Gastrocnemius medialis (tissue), 4 donors: ENCODE measurements around the gene SUPT3H. TPM values are rescaled to one million over a fixed set of nuclear protein-coding genes. Genes with fewer than 3 reads are reported as not detected.

ENCODE experiments used
- ATAC-seq, 2 donors: fragments of 150-250 bp; one replicate each; pipeline ENCODE4 v1.9.1; 2016
- DNase-seq, 2 donors: peaks; one replicate each; pipeline ENCODE4 v3.0.0-alpha.2; 2019
- H3K27ac ChIP-seq, 4 donors: fragments of 200-600 bp; sonication (generic); 1 replicate in 1 of 4; 2 replicates in 3 of 4; pipeline ENCODE4 v1.5.1; 2016 to 2018; ENCODE audit warnings: mild to moderate bottlenecking in 2 of 4, moderate library complexity in 1 of 4
- H3K27me3 ChIP-seq, 3 donors: fragments of 200-600 bp; sonication (generic) in 2 of 3; 1 replicate in 1 of 3; 2 replicates in 2 of 3; pipeline versions ENCODE4 v1.5.1 to v1.6.0; 2016 to 2019; ENCODE audit warnings: mild to moderate bottlenecking in 1 of 3, moderate library complexity in 1 of 3
- H3K36me3 ChIP-seq, 2 donors: fragments of 200-600 bp; sonication (generic) in 1 of 2; one replicate each; pipeline ENCODE4 v1.5.1; 2017 to 2018
- H3K4me1 ChIP-seq, 2 donors: fragments of 200-600 bp; sonication (generic) in 1 of 2; one replicate each; pipeline ENCODE4 v1.5.1; 2016 to 2017; ENCODE audit warnings: mild to moderate bottlenecking in 2 of 2
- H3K4me3 ChIP-seq, 4 donors: fragments of 200-600 bp; sonication (generic) in 3 of 4; 1 replicate in 1 of 4; 2 replicates in 3 of 4; pipeline ENCODE4 v1.5.1; 2016 to 2019; ENCODE audit warnings: mild to moderate bottlenecking in 2 of 4
- H3K9me3 ChIP-seq, 3 donors: fragments of 200-600 bp; sonication (generic) in 2 of 3; 1 replicate in 1 of 3; 2 replicates in 2 of 3; pipeline ENCODE4 v1.5.1; 2016 to 2019
- CTCF ChIP-seq, 5 experiments: fragments of 450-650 bp in 3 of 5; fragments of 200-600 bp in 2 of 5; sonication (generic) in 2 of 5; IDR thresholded peaks in 4 of 5; conservative IDR thresholded peaks in 1 of 5; 1 replicate in 4 of 5; 2 replicates in 1 of 5; pipeline ENCODE4 v1.5.1; 2016 to 2019; ENCODE audit warnings: antibody characterized with exemption in 5 of 5, mild to moderate bottlenecking in 3 of 5, moderate library complexity in 3 of 5
- POLR2A ChIP-seq, 2 donors: fragments of 450-650 bp; IDR thresholded peaks; one replicate each; pipeline ENCODE4 v1.6.1; 2017; ENCODE audit warnings: antibody characterized with exemption in 2 of 2, mild to moderate bottlenecking in 2 of 2, moderate library complexity in 2 of 2
- in situ Hi-C, 4 donors: fragments of 200-750 bp; cut with MboI; loops; one replicate each; pipeline versions ENCODE4 v1.15.0 to v1.8.0; 2017; ENCODE audit warnings: low sequenced_read_pairs in 4 of 4
- intact Hi-C: fragments of 100-400 bp; cut with DNase I; formaldehyde crosslinking; loops from one replicate; pipeline ENCODE4 v1.15.1; 2023; ENCODE audit warnings: low total_unique reads
- total RNA-seq, 4 donors: library from RNA; depleted of rRNA; stranded (reverse); fragments of >200 nt; gene quantifications; one replicate each; pipeline versions ENCODE4 v1.1.0 to v1.2.3, GENCODE V29; 2016

The SUPT3H gene
- total RNA-seq, 4 donors from 2014 or later = 1.5 to 9.0 (median 4.2) TPM

GRCh38 chr6:45327956-45328522, 49.7 kb downstream of the SUPT3H start, which contains the start of gene RUNX2:
Gene RUNX2, plus strand, starts transcription at chr6:45328330. Its CDS starts 397 bp downstream, at chr6:45328727.
- Histone ChIP-seq H3K4me3 (peak within 1 kb of the TSS in 1 of 4 donors; percentile 12), H3K36me3 (no peaks in the 10 kb centered on the region), H3K27me3 (no peaks in the 10 kb centered on the region), H3K4me1 (no peaks in the 10 kb centered on the region), H3K9me3 (no peaks in the 10 kb centered on the region), H3K27ac (no peak within 1 kb of the TSS)
- in situ Hi-C loops (no loop called here), intact Hi-C loops (no loop called here)
- ATAC-seq (no peak), DNase-seq (no peak)
- TF ChIP-seq CTCF (IDR thresholded peaks at IDR 0.05 in 4 of 5, conservative IDR thresholded peaks at IDR 0.05 in 1 of 5) (no peak), POLR2A (IDR thresholded peaks at IDR 0.05) (no peak)

GRCh38 chr6:45326698-45327417, 50.9 kb downstream of the SUPT3H start:
- DNase-seq = no peak
- Histone ChIP-seq H3K4me3 (no peak overlapping the region), H3K9me3 (no peaks in the 10 kb centered on the region), H3K36me3 (no peaks in the 10 kb centered on the region), H3K4me1 (no peaks in the 10 kb centered on the region), H3K27me3 (no peaks in the 10 kb centered on the region), H3K27ac (no peak overlapping the region)
- ATAC-seq = no peak
- TF ChIP-seq POLR2A (IDR thresholded peaks at IDR 0.05) (no peak), CTCF (IDR thresholded peaks at IDR 0.05 in 4 of 5, conservative IDR thresholded peaks at IDR 0.05 in 1 of 5) (no peak)
- intact Hi-C loops = no loop called here
- in situ Hi-C loops = no loop called here

- Histone ChIP-seq H3K27me3 (no peaks in the 10 kb centered on the region), H3K4me1 (no peaks in the 10 kb centered on the region), H3K36me3 (no peaks in the 10 kb centered on the region), H3K4me3 (no peak overlapping the region), H3K27ac (no peak overlapping the region), H3K9me3 (no peaks in the 10 kb centered on the region)
- DNase-seq = no peak
- intact Hi-C loops (no loop called here), in situ Hi-C loops (no loop called here)
- no peak for ATAC-seq
- no peak for TF ChIP-seq CTCF (IDR thresholded peaks at IDR 0.05 in 4 of 5, conservative IDR thresholded peaks at IDR 0.05 in 1 of 5)
- no peak for TF ChIP-seq POLR2A (IDR thresholded peaks at IDR 0.05)
These were observed 54.0 kb downstream of the SUPT3H start for GRCh38 chr6:45323656-45324224.

GRCh38 chr6:45320349-45320748, 57.4 kb downstream of the SUPT3H start:
- no peak overlapping the region for H3K4me3 ChIP-seq
- in situ Hi-C loops = no loop called here

More at GRCh38 chr6:45320349-45320748, 57.4 kb downstream of the SUPT3H start:
- intact Hi-C loops = no loop called here
- Histone ChIP-seq H3K36me3 (no peaks in the 10 kb centered on the region), H3K9me3 (no peaks in the 10 kb centered on the region), H3K27ac (no peak overlapping the region), H3K27me3 (no peaks in the 10 kb centered on the region), H3K4me1 (no peaks in the 10 kb centered on the region)
- DNase-seq (no peak), ATAC-seq (no peak)
- TF ChIP-seq POLR2A (IDR thresholded peaks at IDR 0.05) (no peak), CTCF (IDR thresholded peaks at IDR 0.05 in 4 of 5, conservative IDR thresholded peaks at IDR 0.05 in 1 of 5) (no peak)
